HG02798 (cell line): Measurements from ENCODE around the gene SAMHD1.
"Not testable (repeated sequence)": the region's sequence is repeated elsewhere in the genome, so short reads cannot be mapped to it uniquely, and the experiment has no call there.

ENCODE experiments used
- ATAC-seq: cut with Tn5 transposase; IDR thresholded peaks from one replicate; pipeline ENCODE4 v1.9.1; 2021; ENCODE audit warnings: mild to moderate bottlenecking; ENCODE audit not compliant: unreplicated experiment, poor library complexity

SAMHD1 gene

GRCh38 chr20:36859282-36859555 lies 92.3 kb downstream of the SAMHD1 start:
- no peak for ATAC-seq

DNA sequence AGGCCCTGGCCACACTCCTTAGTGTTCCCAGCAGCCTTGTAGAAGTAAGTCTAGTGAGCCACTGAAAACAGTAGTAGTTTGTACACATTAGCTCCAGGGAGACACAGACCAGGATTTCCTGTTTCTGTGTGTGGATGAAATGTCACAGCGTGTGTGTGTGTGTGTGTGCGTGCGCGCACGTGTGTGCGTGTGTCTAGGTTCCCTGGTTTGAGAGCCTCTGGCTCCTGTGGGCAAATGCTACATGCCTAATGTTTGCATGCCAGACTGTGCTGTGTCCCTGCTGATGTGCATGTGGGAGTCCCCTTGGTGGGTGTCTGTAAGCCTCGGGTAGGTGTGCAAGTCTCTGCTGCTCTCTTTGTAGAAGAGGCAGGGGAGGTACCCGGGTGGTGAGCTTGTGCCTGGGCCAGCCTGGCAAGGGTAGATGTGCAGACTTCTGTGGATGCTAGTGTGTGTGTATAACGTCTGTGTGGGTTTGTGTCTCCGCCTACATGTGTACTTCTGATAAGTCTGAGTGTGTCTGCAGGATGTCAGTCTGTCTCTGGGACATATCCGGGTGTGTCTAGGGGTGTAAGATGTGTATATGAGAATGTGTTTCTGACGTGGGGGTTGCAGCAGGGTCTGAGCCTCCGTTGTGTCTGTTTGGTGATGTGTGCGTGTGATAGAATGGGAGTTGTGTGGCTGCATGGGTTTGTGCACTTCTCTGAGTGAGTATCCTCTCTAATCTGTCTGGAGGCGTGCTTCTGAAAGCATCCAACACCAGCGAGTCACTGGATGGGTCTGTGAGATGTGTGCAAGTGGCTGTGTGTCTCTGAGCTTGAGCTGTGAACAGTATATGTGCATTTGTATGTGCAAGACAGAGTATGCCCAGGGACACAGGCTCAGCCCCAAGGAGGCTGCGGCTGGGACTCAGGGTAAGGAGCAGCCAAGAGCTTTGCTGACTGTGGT lies 94.5 kb downstream of the SAMHD1 start:
- no peak for ATAC-seq

DNA sequence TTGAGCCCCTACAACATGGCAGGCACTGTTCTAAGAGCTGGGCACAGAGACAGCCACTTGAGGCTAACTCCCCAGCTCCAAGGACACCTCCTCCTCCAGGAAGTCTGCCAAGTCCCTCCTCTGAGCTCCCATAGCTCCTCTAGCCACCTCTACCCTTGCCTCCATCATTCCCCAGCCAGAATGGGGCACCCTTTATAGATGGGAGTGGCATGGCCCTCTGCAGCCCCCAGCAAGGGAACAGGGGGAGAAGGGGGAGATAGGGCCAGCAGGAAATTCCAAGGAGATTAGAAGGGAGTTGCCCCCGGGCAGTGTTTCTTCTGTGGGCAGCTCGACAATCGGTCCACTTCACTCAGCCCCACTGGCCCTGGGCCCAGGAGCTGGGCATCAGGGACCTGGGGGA lies 95.3 kb downstream of the SAMHD1 start:
- ATAC-seq = no peak

DNA sequence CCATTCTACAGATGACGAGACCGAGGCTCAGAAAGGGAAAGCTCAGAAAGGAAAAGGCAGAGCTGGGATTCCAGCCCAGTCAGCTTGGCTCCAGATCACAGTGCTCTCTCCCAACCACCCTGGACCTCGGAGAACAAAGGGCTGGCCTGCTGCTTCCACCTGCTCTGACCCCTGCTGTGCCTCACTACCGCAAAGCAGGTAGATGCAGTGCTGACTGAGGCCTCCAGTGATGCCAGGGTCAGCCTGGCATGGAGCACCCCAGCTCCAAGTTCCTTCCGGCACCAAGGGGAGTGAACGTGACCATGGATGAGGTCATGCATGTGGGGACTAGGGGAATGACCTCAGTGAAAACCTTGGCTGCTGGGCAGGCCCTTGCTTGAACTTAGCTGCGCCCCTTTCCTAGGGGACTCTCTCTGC lies 96.3 kb downstream of the SAMHD1 start:
- no peak for ATAC-seq

DNA sequence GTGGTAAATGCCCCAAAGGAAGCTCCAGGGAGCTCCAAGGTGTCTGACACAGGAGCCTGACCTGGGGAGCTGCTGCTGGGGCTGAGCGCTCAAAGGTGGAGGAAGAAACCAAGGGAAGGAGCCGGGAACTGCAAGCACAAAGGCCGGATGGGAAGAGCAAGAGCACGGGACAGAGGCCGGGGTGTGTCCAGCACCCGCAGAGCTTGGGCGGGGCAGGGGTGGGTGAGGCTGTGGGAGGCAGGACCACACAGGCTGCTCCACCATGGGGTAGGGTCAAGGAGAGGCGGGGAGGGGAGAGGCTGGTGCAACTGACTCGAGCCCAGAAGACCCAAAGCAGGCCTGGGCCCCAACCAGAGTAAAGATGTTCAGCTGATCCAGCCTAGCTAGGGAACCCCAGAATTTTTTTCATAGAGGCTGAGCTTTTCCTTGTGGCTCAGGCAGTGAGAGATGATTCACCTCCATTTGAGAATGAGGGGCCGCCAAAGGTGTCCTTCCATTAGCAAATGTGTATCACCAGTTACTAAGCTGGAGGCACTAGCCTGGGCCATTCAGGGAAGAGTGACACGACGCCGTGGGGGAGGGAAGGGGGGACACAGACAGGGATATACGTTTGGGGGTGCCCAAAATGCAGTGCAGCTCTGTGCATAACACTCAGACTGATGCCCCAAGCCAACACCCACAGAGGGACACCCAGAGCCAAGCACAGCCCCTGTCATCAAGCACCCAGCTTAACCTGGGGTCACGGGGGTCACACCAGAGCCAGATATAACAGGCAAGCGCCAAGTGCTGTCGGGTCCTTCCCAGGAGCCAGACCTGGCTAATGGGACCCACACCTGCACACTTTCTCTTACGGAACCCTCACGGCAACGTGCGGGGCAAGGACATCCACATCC lies 96.9 kb downstream of the SAMHD1 start:
- ATAC-seq = no peak

DNA sequence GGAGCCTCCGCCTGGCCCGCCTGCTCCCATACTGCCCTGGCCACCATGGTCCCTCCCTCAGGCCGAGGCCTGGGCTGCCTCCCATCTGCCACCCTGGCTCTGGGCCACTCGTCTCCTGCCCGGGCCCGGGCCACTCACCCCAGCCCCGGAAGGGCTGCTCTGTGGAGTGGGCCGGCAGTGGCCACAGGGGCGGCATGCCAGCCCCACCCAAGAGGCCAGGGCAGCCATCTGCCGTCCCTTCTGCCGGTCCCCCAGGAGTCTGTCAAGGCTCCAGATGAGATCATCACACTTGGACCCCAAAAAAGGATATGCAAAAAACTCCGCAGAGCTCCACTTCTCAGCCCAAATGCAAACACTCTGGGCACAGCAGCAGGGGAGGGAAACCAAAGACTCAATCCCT lies 99.3 kb downstream of the SAMHD1 start:
- ATAC-seq = peak; percentile 57

GRCh38 chr20:36851490-36851889 lies 100.0 kb downstream of the SAMHD1 start:
- ATAC-seq = no peak

DNA sequence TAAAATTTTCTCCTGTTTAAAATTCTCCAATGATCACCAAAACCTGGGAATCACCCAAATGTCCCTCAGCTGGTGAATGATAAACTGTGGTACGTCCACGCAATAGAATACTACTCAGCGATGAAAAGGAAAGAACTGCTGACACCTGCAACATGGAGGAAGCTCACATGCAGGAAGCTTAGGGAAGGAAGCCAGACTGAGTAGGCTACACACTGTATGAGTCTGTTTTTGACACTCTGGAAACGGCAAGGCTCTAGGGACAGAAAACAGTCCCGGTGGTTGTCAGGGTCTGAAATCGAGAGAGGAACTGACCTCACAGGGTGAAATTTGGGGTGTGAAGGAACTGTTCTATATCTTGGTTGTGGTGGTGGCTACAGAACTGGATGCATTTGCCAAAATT lies 100.7 kb downstream of the SAMHD1 start:
- no peak for ATAC-seq

GRCh38 chr20:36849333-36850065 lies 102.0 kb downstream of the SAMHD1 start:
- ATAC-seq = no peak

GRCh38 chr20:36848677-36849076 lies 102.8 kb downstream of the SAMHD1 start:
- ATAC-seq = no peak

DNA sequence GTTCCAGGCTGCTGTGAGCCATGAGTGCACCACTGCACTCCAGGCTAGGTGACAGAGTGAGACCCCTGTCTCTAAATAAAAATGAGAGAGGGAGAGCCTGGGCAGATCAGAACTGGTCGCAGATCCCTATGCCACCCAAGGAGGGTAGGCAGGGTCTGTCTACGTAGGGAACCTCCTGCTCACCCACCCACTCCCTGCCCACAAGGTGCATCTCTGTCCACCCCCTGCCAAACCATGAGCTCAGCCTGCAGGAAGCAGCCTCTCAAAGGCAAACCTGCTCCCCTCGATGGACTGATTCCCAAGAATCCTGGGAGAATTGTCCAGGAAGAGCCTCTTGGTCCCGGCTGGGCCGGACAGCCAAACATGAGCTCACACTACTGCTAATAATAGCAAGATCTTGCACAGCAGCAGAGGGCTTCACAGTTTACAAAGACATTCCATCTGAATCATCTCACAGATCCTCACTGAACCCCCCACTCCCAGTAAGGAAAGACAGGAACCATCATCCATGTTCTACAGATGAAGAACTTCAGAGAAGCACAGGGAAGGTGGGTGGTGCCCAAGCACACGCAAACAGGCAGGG lies 103.3 kb downstream of the SAMHD1 start:
- ATAC-seq = no peak

DNA sequence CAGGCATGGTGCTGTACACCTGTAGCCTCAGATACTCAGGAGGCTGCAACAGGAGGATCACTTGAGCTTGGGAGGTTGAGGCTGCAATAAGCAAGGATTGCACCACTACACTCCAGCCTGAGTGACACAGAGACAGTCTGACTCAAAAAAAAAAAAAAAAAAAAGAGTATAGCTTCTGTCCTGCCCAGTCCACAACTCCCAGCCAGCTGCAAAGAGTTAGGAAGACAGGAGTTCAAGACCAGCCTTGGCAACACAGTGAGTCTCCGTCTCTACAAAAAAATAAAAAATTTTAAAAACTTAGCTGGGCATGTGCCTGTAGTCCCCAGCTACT lies 103.8 kb downstream of the SAMHD1 start:
- ATAC-seq = no peak

DNA sequence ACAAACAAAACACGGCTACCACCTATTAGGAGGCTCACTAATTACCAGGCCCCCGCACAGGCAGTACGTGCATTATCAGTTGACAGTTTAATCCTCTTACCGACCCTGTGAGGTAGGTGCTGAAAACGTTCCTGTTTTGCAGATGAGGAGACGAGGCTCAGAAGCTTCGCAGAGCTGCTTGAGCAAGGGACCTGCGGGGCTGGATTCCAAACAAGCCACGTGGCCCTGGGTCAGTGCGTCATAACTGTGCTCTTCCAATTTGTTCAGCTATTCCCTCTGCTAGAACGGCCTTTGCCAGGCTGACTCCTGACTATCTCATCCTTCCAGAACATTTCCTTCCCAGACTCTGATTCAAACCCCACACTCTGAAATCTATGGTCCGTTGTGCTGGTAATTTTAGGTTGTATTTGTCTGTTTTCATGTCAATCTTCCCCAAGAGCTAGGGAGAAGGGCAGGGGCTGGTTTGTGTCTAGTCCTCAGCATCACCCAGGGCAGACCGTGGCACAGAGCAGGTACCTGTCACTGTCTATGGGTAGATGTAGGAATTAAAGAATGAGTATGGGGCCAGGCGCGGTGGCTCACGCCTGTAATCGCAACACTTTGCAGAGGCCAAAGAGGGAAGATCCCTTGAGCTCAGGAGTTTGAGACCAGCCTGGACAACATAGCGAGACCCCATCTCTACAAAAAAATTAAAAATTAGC lies 104.3 kb downstream of the SAMHD1 start:
- no peak for ATAC-seq

DNA sequence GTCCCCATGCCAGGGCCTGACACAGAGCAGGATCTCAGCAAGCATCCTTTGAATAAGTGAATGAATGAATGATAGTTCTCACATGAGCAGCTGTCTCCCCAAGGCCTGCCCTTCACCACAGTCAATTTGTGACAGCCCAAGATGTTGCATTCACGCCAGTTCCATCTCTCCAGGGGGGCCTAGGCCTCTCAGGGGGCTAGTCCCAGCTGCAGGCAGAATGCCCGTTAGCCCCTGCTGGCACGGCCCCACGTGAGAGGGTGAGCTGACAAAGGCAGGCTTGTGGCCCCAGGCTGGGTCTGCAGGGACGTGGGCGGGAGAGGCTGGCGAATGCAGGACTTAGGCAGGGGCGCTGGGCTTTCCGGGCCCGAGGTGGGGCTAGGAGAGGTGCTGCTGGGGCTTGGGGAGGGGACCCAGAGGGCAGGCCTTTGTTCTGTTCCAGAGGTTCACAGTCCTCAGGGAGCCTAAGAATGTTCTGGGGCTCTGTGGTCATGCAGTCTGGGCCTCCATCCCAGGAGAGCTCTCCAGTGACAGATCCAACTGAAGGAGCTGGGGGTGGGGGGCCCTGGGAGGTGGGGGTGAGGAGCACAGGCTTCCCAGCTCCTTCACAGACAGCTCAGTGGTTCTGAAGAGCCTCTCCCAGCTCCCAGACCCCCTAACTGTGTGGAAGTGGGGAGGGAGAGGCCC lies 106.1 kb downstream of the SAMHD1 start:
- no peak for ATAC-seq

DNA sequence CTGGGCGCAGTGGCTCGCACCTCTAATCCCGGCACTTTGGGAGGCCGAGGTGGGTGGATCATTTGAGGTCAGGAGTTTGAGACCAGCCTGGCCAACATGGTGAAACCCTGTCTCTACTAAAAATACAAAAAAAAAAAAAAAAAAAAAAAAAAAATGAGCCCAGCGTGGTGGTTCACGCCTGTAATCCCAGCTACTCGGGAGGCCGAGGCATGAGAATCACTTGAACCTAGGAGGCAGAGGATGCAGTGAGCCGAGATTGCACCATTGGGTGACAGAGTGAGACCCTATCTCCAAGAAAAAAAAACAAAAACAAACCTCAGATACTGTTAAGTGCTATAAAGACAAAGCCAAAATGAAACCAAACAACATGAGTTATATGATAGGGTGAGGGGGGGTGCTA lies 110.5 kb downstream of the SAMHD1 start:
- not testable (repeated sequence) for ATAC-seq
